Measurements from ENCODE around the gene TBC1D14. TPM values are rescaled to one million over a fixed set of nuclear protein-coding genes. Genes with fewer than 3 reads are reported as not detected.
A peak's percentile ranks its signal among the peaks of the same experiment; 100 is the strongest.

The TBC1D14 gene
- total and polyA plus RNA-seq, 2 of the 4 experiments (the other 2 are of a cell fraction), result 31.7 to 40.7 TPM

DNA sequence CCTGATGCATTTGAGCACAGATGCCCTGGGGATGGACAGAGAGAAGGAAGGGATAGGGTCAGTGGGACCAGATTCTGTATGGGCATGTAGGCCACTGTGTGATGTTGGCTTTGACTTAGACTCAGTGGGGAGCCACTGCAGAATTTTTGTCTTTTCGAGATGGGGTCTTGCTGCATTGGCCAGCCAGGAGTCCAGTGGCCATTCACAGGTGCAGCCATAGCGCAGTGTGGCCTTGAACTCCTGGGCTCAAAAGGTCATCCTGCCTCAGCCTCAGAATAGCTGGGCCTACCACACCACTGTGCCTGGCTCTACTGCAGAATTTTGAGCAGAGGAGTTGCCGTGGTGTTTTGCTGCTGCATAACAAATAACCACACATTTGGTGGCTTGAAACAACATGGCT, 22.8 kb downstream of the TBC1D14 start:
- H3K4ac ChIP-seq (ENCODE audit: low read depth, low read length), result no peak overlapping the region
- ChIA-PET CTCF (no interaction called here), POLR2A (ENCODE audit: unreplicated experiment) (no interaction called here)
- H4K5ac ChIP-seq (ENCODE audit: low read depth, low read length), result no peak overlapping the region
- no peak overlapping the region for H3K56ac ChIP-seq (ENCODE audit: extremely low read depth, insufficient read depth, low read length)
- H3K36me3 ChIP-seq (ENCODE audit: control insufficient read depth, insufficient read depth, low read length), result no peaks in the 10 kb centered on the region; the same call in 1 of the 2 replicates
- no peak for TF ChIP-seq POLR2A (IDR thresholded peaks at IDR 0.05; ENCODE audit: low read depth, low read length)
- WGBS, 2 experiments (ENCODE audit: extremely low coverage in 2 of 2, insufficient read length in 1 of 2), result 86% methylated on average over 3 of the region's 3 CpGs; no CpG with 5 or more reads in 1 of the 2 experiments
- no peaks in the 10 kb centered on the region for H3K27me3 ChIP-seq (ENCODE audit: control insufficient read depth, insufficient read depth, low read length)
- DNase-seq, result no peak
- peaks cover 13% of the 10 kb centered on the region for H4K20me1 ChIP-seq (ENCODE audit: insufficient read depth, low read length)
- no peaks in the 10 kb centered on the region for H3K9me3 ChIP-seq (ENCODE audit: control insufficient read depth, insufficient read depth, low read length)
- H4K8ac ChIP-seq (ENCODE audit: low read depth in 2 of 2, low read length in 2 of 2), result no peak overlapping the region
- peak overlapping the region; percentile 17 for H2AFZ ChIP-seq (replicated peaks; ENCODE audit: low read length, poor library complexity)
- no peak overlapping the region for H4K91ac ChIP-seq (ENCODE audit: insufficient read depth, low read depth, low read length)
- H3K14ac ChIP-seq (replicated peaks; ENCODE audit: low read depth, low read length), result no peak overlapping the region
- dilution Hi-C loops (cut with HindIII; ENCODE audit: low sequenced_read_pairs, unreplicated experiment), result no loop called here
- H2BK5ac ChIP-seq (ENCODE audit: low read depth, low read length, poor library complexity, severe bottlenecking), result no peak overlapping the region
- no peak overlapping the region for H3K9ac ChIP-seq (ENCODE audit: low read depth, low read length)
- ATAC-seq (ENCODE audit: low read depth), result no peak
- H3K4me3 ChIP-seq (ENCODE audit: insufficient read depth, low read depth, low read length), result no peak overlapping the region
- peaks cover 11% of the 10 kb centered on the region for H3K4me1 ChIP-seq (ENCODE audit: control insufficient read depth, insufficient read depth, low read length)
- in situ Hi-C loops (cut with MboI; ENCODE audit: low sequenced_read_pairs), result no loop called here
- H2AK5ac ChIP-seq (ENCODE audit: low read depth, low read length), result no peak overlapping the region
- H2AK9ac ChIP-seq (replicated peaks; ENCODE audit: low read depth, low read length, poor library complexity), result no peak overlapping the region
- H2BK15ac ChIP-seq (ENCODE audit: low read depth, low read length), result no peak overlapping the region
- intact Hi-C loops (cut with micrococcal nuclease), result no loop called here
- H2BK20ac ChIP-seq (ENCODE audit: low read depth, low read length), result no peak overlapping the region
- H3K79me1 ChIP-seq (ENCODE audit: low read depth in 1 of 2, low read length in 2 of 2), result peaks cover 44 to 51% of the 10 kb centered on the region in 2 experiments
- H2BK120ac ChIP-seq (ENCODE audit: low read depth, low read length), result no peak overlapping the region
- no peak overlapping the region for H3K4me2 ChIP-seq (ENCODE audit: low read depth, low read length)
- BruUV-seq (replicated peaks), result no TSS peak
- peaks cover 7% of the 10 kb centered on the region; the same call in 1 of the 2 replicates for H3K9me1 ChIP-seq (ENCODE audit: insufficient read depth, low read length)
- no peak overlapping the region for H3K27ac ChIP-seq (ENCODE audit: insufficient read depth, low read length)
- no peak overlapping the region for H3K18ac ChIP-seq (ENCODE audit: low read depth, low read length)
- no peak overlapping the region for H3K23ac ChIP-seq (ENCODE audit: low read depth, low read length)
